Urinary bladder (tissue), 4 donors: ENCODE data around the gene ANAPC1. TPM values are rescaled to one million over a fixed set of nuclear protein-coding genes. Genes with fewer than 3 reads are reported as not detected.

ENCODE experiments used
- DNase-seq: peaks from one replicate; pipeline ENCODE4 v3.0.0-alpha.2; 2015; ENCODE audit errors: extremely low spot score
- H3K27ac ChIP-seq: one replicate; pipeline ENCODE4 v1.5.1; 2013; ENCODE audit warnings: low read depth, mild to moderate bottlenecking, moderate library complexity
- H3K36me3 ChIP-seq: one replicate; pipeline ENCODE4 v1.6.1; 2013; ENCODE audit warnings: mild to moderate bottlenecking, moderate library complexity; ENCODE audit not compliant: insufficient read depth
- H3K4me1 ChIP-seq: one replicate; pipeline ENCODE4 v1.6.1; 2013; ENCODE audit warnings: mild to moderate bottlenecking, moderate library complexity; ENCODE audit not compliant: insufficient read depth
- H3K4me3 ChIP-seq: one replicate; pipeline ENCODE4 v1.5.1; 2013; ENCODE audit warnings: low read depth, low read length
- WGBS: extraction: QIAGEN DNeasy Blood & Tissue Kit; methylation state at CpG from one replicate; pipeline ENCODE4 v1.1.7; 2013; 5-methylcytosine and 5-hydroxymethylcytosine counted together
- polyA plus RNA-seq: library from polyadenylated mRNA; stranded (reverse); fragments of 200-250 nt; gene quantifications from one replicate; pipeline ENCODE4 v1.2.3, GENCODE V29; 2013
- total RNA-seq: library from RNA; depleted of rRNA; stranded (reverse); fragments of >200 nt; gene quantifications from one replicate; pipeline ENCODE4 v1.2.3, GENCODE V29; 2014
- donor health status: healthy with polysubstance abuse.
- donor health status: healthy.

Gene ANAPC1, protein sequence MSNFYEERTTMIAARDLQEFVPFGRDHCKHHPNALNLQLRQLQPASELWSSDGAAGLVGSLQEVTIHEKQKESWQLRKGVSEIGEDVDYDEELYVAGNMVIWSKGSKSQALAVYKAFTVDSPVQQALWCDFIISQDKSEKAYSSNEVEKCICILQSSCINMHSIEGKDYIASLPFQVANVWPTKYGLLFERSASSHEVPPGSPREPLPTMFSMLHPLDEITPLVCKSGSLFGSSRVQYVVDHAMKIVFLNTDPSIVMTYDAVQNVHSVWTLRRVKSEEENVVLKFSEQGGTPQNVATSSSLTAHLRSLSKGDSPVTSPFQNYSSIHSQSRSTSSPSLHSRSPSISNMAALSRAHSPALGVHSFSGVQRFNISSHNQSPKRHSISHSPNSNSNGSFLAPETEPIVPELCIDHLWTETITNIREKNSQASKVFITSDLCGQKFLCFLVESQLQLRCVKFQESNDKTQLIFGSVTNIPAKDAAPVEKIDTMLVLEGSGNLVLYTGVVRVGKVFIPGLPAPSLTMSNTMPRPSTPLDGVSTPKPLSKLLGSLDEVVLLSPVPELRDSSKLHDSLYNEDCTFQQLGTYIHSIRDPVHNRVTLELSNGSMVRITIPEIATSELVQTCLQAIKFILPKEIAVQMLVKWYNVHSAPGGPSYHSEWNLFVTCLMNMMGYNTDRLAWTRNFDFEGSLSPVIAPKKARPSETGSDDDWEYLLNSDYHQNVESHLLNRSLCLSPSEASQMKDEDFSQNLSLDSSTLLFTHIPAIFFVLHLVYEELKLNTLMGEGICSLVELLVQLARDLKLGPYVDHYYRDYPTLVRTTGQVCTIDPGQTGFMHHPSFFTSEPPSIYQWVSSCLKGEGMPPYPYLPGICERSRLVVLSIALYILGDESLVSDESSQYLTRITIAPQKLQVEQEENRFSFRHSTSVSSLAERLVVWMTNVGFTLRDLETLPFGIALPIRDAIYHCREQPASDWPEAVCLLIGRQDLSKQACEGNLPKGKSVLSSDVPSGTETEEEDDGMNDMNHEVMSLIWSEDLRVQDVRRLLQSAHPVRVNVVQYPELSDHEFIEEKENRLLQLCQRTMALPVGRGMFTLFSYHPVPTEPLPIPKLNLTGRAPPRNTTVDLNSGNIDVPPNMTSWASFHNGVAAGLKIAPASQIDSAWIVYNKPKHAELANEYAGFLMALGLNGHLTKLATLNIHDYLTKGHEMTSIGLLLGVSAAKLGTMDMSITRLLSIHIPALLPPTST (N-terminal part only)
- total RNA-seq (71.1 TPM), polyA plus RNA-seq (12.4 TPM)

DNA sequence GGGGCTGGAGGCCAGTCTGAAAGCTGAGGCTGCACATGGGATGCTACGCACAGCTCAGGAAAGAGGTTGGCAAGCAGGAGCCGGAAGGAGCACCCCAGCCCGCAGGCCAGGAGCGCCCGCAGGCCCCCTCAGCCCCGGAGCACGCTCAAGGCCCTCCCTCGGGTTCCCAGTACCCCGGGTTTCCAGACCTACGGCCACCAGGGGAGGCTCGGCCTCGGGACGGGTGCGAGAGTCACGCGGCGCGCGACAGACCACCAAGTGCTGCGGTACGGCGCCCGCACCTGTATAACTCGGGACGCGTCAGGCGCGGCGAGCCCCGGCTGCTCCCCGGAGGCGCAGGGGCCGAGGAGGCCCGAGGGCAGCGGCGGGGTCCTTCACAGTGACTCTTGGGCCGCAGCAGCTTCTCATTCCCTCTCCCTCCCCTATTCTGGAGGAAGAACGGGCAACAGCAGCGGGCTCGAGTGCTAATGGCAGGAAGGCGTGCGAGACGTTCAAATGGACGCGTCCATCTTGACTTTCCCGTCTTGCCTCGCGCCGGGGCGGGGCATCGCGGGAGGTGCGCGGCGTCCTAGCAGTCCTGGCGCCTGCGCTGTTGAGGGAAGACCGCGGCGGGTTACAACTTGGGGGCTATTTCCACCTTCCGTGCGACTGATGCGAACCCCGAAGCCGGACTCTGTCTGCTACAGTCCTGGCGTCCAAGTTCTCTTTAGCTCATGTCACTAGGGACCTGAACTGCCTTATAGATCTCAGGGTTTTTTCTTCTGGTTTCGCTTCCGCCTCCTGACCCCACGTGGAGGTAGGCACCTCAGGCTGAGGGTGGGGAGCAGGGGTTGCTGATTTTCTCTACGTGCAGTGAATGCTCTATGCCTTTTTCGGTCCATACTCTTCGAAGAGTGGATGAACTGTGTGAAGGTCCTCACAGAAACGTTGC, at the start of gene ANAPC1:
Gene ANAPC1, minus strand, starts transcription at position 533 of the 931 bp plus-strand sequence. CDS start 3,368 bp downstream, outside the sequence.
- peak; percentile 72 for DNase-seq
- Histone ChIP-seq H3K4me3 (peak within 1 kb of the TSS; percentile 88), H3K36me3 (no peaks in the 10 kb centered on the region), H3K27ac (peak within 1 kb of the TSS; percentile 82), H3K4me1 (no peaks in the 10 kb centered on the region)
- WGBS, result under 1% methylated on average over 73 of the region's 73 CpGs

DNA sequence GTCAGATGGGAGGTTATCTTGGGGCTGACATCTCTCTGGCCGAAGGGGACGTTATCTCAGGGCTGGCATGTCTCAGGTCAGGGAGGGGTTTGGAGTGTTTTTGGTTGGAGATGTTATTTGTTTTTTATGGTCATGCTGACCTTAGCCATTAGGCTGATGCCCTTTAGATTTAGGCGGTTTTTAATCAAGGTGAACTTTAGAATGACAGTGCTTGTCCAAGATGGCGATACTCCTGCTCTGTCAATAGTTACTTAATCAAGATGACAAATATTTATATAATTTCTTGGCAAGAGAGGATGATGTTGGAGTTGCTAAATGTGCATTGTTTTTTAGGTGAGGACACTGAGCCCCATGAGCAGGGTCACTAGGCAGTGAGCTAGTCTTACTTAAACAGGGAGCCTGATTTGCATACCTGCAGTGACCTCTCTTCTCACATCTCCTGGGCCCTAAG, 48.9 kb upstream of the ANAPC1 start:
- Histone ChIP-seq H3K4me3 (no peak overlapping the region), H3K36me3 (no peaks in the 10 kb centered on the region), H3K27ac (no peak overlapping the region), H3K4me1 (no peaks in the 10 kb centered on the region)
- DNase-seq, result no peak
- WGBS, result 80% methylated on average over 4 of the region's 4 CpGs

DNA sequence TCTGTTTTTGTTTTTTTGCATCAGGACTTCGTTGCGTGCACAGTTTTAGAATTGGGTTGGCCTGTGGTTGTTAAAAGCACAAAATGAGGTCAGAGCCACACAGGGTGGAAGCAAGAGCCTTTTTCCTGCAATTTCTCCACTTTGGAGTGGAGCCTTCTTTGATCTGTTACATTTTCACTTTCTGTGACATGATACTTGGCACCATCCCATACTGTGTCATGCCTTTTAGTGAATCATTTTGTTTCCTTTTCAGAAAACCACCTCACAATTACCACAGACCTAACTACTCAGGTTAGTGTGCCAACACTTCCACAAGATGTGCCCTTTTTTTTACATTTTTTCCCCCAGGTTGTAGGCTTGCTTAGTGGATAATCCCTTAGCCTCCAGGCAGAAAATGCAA, 46.9 kb upstream of the ANAPC1 start:
- no peaks in the 10 kb centered on the region for H3K4me1 ChIP-seq
- no peak for DNase-seq
- no peaks in the 10 kb centered on the region for H3K36me3 ChIP-seq
- no peak overlapping the region for H3K4me3 ChIP-seq
- H3K27ac ChIP-seq, result no peak overlapping the region
- WGBS, result 79% methylated on average over 2 of the region's 2 CpGs

DNA sequence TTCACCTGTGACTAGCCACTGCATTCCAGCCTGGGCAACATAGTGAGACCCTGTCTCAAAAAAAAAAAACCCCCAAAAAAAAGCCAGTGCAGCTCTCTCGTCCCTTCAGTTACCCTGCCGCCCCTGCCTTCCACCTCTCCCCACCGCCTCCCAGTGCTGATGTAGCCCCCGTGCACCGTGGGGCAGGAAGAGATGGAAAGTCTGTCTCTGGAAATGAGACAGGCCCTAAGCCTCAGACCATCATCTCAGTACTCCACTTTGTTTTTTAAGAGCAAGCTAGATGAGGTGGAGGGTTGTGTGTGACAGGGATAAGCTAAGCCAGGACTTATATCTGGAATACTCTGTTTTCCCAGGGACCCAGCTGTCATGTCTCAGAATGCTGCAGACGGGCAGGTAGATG, 46.4 kb upstream of the ANAPC1 start:
- H3K36me3 ChIP-seq, result no peaks in the 10 kb centered on the region
- no peak for DNase-seq
- no peaks in the 10 kb centered on the region for H3K4me1 ChIP-seq
- no peak overlapping the region for H3K4me3 ChIP-seq
- H3K27ac ChIP-seq, result no peak overlapping the region
- WGBS, result 94% methylated on average over 6 of the region's 6 CpGs

DNA sequence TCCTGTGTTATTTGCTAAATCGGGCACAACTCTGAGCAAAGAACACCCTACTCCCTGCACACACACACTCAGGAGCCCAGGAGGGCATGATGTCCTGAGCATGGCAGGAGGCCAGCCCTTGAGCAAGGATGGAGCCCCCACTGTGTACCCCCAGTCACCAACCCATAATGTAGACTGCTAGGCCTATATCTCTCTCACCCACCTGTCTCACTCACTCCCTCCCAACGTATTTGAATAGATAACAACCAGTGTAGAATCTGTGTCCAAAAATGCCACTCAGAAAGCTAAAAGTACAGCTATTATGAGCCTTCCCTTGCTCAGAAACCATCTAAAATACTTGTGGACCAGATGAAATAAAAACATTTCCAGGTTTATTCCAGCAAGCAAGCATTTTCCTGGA, 43.7 kb upstream of the ANAPC1 start:
- 88% methylated on average over 2 of the region's 2 CpGs for WGBS
- DNase-seq, result no peak
- Histone ChIP-seq H3K27ac (no peak overlapping the region), H3K4me1 (no peaks in the 10 kb centered on the region), H3K4me3 (no peak overlapping the region), H3K36me3 (no peaks in the 10 kb centered on the region)

DNA sequence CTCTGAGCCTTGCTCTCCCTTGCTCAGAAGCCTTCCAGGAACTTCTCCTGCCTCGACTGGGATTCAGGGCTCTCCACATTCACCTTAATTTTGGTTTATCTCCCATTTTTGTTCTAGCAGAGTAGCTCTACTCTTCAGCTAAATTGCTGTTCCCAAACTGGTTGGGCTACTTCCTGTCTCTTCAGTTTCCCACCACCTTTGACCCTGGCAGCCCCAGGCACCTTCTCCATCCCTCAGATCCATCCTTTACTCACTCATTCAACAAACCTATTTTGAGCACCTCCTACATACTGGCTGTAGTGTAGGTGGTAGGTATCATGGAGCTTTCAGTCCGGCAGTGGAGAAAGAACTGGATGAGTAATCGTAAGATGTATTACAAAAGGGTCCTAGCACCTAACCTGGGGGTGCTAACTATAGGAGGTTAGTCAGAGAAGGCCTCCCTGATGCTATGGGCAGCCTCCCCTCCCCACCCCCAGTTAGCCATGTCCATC, 40.7 kb upstream of the ANAPC1 start:
- H3K27ac ChIP-seq, result no peak overlapping the region
- H3K36me3 ChIP-seq, result no peaks in the 10 kb centered on the region
- H3K4me3 ChIP-seq, result no peak overlapping the region
- DNase-seq, result no peak
- WGBS, result 91% methylated on average over 3 of the region's 3 CpGs
- no peaks in the 10 kb centered on the region for H3K4me1 ChIP-seq

DNA sequence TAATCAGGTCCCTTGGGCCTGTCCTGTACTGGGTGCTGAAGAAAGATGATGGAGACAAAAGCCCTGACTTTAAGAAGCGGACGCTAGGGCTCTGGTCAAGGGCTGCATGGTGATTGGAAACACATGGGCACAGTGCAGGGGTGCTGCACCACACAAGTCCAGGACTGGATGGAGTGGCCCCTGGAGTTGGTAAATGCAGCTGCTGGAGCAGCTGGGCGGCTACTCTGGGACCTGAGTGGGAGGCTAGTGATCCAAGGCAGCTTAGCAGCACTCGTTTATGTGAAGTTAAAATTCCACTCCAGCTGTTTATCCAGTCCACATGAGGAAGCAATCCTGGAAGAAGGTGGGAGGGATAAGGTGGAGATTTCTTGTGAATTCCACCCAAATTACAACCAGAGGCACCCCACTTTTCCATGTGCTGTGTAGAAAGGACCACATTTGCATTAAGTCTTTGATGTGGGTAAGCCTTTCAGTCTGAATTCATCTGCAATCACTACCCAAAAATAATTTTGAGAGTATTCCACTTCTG, 39.3 kb upstream of the ANAPC1 start:
- Histone ChIP-seq H3K36me3 (no peaks in the 10 kb centered on the region), H3K4me3 (no peak overlapping the region), H3K27ac (no peak overlapping the region), H3K4me1 (no peaks in the 10 kb centered on the region)
- 50% methylated on average over 4 of the region's 4 CpGs for WGBS
- DNase-seq, result no peak

DNA sequence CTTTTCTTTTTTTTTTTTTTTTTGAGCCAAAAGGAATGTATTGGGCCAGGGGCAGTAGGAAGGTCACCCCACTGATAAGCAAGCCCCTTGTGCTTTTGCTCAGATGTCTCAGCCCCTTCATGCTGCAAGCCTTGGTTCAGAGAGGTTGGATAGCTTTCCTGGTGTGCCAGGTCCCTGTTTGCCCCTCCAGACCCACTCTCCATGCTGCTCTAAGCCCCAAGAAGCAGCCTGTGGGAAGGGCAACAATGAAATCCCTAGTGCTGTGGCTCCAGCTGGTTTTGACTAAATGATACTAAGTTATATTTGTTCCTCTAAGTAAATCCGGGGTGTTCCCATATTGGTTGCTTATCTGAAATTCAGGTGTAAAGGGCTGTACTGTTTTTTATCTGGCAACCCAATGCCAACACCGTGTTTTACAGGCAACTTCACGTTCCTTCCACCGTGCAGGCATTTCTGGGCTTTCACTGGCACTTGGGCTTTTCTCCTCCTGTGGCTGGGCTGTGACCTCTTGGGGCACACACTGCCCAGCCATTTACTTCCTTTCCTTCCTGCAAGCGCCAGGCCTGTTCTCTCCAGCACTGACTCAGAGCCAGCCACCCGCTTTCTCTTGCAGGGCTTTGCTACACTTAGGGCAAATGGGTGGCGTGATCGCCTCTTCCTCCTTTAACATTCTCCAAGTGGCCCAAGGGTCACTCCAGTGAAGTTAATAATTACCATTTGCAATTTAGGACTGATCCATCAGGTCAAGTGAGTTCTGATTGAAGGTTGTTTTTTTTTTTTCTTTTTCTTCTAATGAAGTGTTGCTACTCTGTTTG, 36.0 kb upstream of the ANAPC1 start:
- no peak for DNase-seq
- no peak overlapping the region for H3K4me3 ChIP-seq
- H3K36me3 ChIP-seq, result no peaks in the 10 kb centered on the region
- H3K4me1 ChIP-seq, result no peaks in the 10 kb centered on the region
- H3K27ac ChIP-seq, result no peak overlapping the region
- WGBS, result 76% methylated on average over 8 of the region's 8 CpGs

DNA sequence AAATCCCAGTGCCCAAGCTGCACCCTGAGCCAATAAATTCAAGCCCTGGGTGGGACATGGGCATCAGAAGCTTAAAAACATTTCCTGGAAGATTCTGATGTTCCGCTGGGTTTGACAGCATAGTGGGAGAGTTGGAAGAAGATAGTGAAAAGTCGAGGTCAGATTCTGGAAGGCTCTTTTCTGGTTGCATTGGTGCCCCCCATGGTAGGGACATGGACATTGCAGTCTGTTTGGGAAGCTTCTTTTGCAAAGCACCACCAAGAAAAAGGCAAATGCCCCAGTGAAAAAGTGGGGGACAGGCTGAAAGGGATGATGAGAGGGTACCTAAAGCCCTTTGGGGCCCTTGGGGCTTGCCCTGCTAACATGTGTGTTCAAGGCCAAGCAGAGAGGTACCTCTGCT, 35.4 kb upstream of the ANAPC1 start:
- no peak for DNase-seq
- no peaks in the 10 kb centered on the region for H3K36me3 ChIP-seq
- 62% methylated on average over 2 of the region's 2 CpGs for WGBS
- no peaks in the 10 kb centered on the region for H3K4me1 ChIP-seq
- no peak overlapping the region for H3K27ac ChIP-seq
- no peak overlapping the region for H3K4me3 ChIP-seq

DNA sequence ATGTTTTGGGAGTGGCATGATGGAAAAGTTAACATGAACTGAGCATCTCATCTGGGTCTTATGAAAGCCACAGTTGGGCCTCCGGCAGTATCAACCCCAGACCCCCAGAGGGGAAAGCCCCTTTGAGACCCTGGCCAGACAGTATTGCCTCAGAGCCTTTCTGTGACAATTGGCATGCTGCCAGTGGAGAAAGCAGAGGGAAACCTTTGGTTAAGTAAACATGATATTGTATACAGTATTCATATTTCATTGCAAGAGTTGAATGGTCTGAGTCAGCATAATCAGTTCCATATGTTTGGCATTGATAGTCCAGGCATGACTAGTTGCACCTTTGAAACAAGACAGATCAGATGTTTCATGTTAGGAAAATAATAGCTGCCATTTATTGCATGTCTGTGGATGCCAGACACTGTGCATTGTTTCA, 34.4 kb upstream of the ANAPC1 start:
- Histone ChIP-seq H3K27ac (no peak overlapping the region), H3K4me1 (no peaks in the 10 kb centered on the region), H3K4me3 (no peak overlapping the region), H3K36me3 (no peaks in the 10 kb centered on the region)
- no peak for DNase-seq
- WGBS, result 62% methylated on average over 1 of the region's 1 CpG

DNA sequence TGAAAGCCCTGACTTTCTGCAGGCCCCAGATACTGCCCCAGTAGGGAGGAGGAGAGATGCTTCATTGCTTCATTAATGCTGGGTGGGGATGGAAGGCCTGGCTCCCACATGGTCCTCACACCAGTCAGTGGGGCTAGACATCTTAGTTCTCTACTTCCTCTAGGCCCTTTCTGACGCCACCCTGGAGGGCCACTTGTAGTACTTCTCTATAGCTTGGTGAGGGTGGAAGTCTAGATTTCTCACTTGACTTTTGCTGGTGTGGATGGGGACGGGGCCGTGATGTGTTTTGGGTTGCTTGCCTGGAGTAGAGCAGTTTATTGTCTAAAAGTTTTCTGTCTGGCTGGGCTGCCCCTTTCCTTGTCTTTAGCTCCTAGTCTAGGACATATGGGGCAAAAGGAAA, 33.1 kb upstream of the ANAPC1 start:
- no peak overlapping the region for H3K4me3 ChIP-seq

DNA sequence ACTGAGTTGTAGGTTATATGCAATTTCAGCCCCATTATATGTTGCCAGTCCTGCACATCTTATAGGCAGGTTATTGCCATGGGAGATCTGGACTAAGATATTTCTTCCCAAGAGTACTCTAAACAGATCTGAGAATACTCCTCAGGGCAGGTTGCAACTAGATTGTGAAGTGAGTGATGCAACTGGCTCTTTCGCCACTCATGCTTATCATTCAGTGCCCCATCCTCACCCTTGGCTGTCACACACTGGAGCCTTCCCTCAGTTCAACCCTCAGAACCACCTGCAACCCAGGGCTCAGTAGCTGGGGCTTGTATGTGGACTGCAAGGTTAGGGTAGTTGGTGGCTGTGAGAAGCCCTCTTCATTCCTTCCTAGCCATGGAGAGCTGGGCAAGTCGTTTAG, 28.6 kb upstream of the ANAPC1 start:
- 80% methylated on average over 2 of the region's 2 CpGs for WGBS
- Histone ChIP-seq H3K4me3 (no peak overlapping the region), H3K36me3 (no peaks in the 10 kb centered on the region), H3K27ac (no peak overlapping the region), H3K4me1 (no peaks in the 10 kb centered on the region)
- DNase-seq, result no peak

More for the DNA sequence above, 33.1 kb upstream of the ANAPC1 start:
- no peak for DNase-seq
- 81% methylated on average over 3 of the region's 3 CpGs for WGBS
- Histone ChIP-seq H3K27ac (no peak overlapping the region), H3K4me1 (no peaks in the 10 kb centered on the region), H3K36me3 (no peaks in the 10 kb centered on the region)
